GM10266 (cell line): Measurements from ENCODE around the gene DYRK2.

Experiments
- DNase-seq: peaks from one replicate; pipeline ENCODE4 v3.0.0; 2012; ENCODE audit errors: extremely low spot score
- TF ChIP-seq, protein P1 (sequence below): IDR thresholded peaks from 2 replicates; pipeline ENCODE4 v1.5.1; 2012; ENCODE audit warnings: mild to moderate bottlenecking, low read depth; ENCODE audit not compliant: control insufficient read depth, insufficient read depth; ENCODE audit errors: missing control alignments

DYRK2 gene

GRCh38 chr12:67659292-67659691, 10.7 kb downstream of the DYRK2 start:
- DNase-seq: no peak
- TF ChIP-seq, protein P1, sequence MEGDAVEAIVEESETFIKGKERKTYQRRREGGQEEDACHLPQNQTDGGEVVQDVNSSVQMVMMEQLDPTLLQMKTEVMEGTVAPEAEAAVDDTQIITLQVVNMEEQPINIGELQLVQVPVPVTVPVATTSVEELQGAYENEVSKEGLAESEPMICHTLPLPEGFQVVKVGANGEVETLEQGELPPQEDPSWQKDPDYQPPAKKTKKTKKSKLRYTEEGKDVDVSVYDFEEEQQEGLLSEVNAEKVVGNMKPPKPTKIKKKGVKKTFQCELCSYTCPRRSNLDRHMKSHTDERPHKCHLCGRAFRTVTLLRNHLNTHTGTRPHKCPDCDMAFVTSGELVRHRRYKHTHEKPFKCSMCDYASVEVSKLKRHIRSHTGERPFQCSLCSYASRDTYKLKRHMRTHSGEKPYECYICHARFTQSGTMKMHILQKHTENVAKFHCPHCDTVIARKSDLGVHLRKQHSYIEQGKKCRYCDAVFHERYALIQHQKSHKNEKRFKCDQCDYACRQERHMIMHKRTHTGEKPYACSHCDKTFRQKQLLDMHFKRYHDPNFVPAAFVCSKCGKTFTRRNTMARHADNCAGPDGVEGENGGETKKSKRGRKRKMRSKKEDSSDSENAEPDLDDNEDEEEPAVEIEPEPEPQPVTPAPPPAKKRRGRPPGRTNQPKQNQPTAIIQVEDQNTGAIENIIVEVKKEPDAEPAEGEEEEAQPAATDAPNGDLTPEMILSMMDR: no peak

DNA sequence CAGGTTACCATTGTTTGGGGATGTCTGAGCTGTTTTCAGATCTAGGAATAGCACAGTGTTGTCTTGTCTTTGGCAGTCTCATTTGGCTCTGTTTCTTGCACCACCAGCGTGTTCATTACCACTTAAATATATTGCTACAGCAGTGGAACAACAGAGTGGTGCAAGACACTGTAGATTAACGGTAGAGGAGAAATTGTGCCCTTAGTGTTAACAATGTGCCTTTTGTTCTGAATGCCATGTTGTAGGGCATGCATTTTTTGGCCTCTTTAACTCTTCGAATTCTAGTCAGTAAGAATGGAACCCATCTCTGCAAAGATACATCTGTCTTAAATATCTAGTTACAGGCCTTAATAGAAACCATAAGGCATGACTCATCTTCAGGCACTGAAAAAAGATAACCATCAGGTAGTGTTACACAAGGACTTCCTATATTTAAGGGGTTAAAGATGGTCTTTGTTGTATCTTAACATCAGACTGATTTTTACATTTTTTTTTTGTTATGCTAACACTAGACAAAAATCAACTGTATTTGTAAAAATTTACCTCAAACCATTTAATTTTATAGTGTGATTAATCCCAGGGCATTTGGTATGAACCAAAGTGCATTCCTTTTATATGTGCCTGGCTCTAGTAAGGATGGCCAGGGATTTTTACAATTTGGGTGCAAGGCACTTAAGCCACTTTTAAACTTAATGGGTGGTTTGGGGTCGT, 12.9 kb downstream of the DYRK2 start:
- DNase-seq: no peak
- TF ChIP-seq, protein P1: no peak

DNA sequence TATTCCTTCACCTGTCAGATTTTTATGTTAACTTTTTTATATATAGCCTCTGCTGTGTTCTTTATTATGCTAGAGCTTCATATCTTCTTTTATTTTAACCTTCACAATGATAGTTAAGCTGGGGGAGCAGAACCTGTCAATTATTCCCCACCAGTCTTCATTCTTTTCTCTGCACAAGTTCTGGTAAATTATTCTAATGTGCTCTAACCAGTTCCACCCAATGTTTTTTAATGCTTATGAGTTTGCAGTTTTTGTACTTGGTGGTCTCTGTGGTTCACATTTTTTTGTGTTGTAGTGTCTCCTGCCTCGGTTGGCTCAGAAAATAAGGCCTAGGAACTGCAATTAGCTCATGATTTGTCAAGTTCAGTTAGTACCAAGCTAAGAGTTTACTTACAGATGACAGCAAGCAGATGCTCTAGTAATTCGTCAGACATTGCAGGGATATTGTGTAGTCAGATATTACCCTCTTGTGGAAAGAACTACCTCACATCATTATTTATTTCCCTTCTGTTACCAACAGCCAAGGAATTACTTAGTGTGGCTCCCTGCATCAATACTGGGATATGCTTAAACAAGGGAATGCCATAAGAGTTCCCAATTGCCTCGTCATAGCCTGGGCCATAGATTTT, 14.5 kb downstream of the DYRK2 start:
- DNase-seq: no peak
- TF ChIP-seq, protein P1: no peak

DNA sequence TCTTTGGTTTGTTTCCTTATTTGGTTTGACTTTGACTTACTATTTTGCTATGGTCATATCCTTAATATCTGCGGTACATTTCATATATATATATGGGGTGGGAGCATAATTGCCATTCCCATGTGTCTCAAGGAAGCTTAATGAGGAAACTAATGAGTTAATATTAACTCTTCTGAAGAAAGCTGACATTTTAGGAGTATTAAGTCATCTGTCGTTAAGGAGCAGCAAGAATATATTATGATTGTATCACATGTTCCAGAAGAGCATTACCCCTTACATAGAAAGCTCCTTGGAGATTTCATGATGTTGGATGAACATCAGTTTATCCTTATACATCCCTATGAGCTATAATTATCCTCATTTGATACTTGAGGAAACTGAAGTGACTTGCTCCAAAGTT, 15.6 kb downstream of the DYRK2 start:
- TF ChIP-seq, protein P1: no peak

GRCh38 chr12:67665679-67666078, 17.1 kb downstream of the DYRK2 start:
- TF ChIP-seq, protein P1: no peak

More for the DNA sequence above, 15.6 kb downstream of the DYRK2 start:
- DNase-seq: no peak

GRCh38 chr12:67666605-67667004, 18.1 kb downstream of the DYRK2 start:
- TF ChIP-seq, protein P1: no peak
- no peak for DNase-seq

More at GRCh38 chr12:67665679-67666078, 17.1 kb downstream of the DYRK2 start:
- DNase-seq: no peak
